GM19452 (cell line): Measurements from ENCODE around the gene BMP7.

Experiments used
- ATAC-seq: cut with Tn5 transposase; IDR thresholded peaks from one replicate; pipeline ENCODE4 v1.9.1; 2021; ENCODE audit not compliant: unreplicated experiment

Gene BMP7

GRCh38 chr20:57266291-57267157 is at the start of gene BMP7:
Gene BMP7, minus strand, starts transcription at chr20:57266641. Its CDS starts 519 bp downstream, at chr20:57266122.
- no peak for ATAC-seq

- no peak for ATAC-seq
Measured at GRCh38 chr20:57315976-57316480, 49.6 kb upstream of the BMP7 start.

GRCh38 chr20:57315083-57315975 is 48.9 kb upstream of the BMP7 start:
- no peak for ATAC-seq

GRCh38 chr20:57313951-57314350 is 47.5 kb upstream of the BMP7 start:
- ATAC-seq: no peak

GRCh38 chr20:57313230-57313629 is 46.8 kb upstream of the BMP7 start:
- ATAC-seq: no peak

GRCh38 chr20:57312138-57312537 is 45.7 kb upstream of the BMP7 start:
- ATAC-seq: no peak

GRCh38 chr20:57310821-57311514 is 44.5 kb upstream of the BMP7 start:
- no peak for ATAC-seq

GRCh38 chr20:57309544-57310115 is 43.2 kb upstream of the BMP7 start:
- no peak for ATAC-seq

GRCh38 chr20:57308451-57309271 is 42.2 kb upstream of the BMP7 start:
- no peak for ATAC-seq

GRCh38 chr20:57306747-57307146 is 40.3 kb upstream of the BMP7 start:
- no peak for ATAC-seq

- ATAC-seq: no peak
Measured at GRCh38 chr20:57301026-57301425, 34.6 kb upstream of the BMP7 start.

GRCh38 chr20:57298457-57298856 is 32.0 kb upstream of the BMP7 start:
- ATAC-seq: no peak

- ATAC-seq: no peak
Measured at GRCh38 chr20:57294550-57294949, 28.1 kb upstream of the BMP7 start.

GRCh38 chr20:57293995-57294394 is 27.6 kb upstream of the BMP7 start:
- no peak for ATAC-seq

GRCh38 chr20:57292611-57293010 is 26.2 kb upstream of the BMP7 start:
- no peak for ATAC-seq

GRCh38 chr20:57291694-57292093 is 25.3 kb upstream of the BMP7 start:
- ATAC-seq: no peak

- ATAC-seq: no peak
Measured at GRCh38 chr20:57291003-57291402, 24.6 kb upstream of the BMP7 start.

- ATAC-seq: no peak
Measured at GRCh38 chr20:57290178-57290484, 23.7 kb upstream of the BMP7 start.

GRCh38 chr20:57289391-57290177 is 23.1 kb upstream of the BMP7 start:
- no peak for ATAC-seq
